NOMO-1 (cell line): ENCODE measurements around the gene PDGFC.

Source experiments
- DNase-seq, 2 experiments: peaks; one replicate each; lab custom pipeline; 2025; ENCODE audit not compliant: unreplicated experiment in 2 of 2; lab: John Stamatoyannopoulos, UW

Gene PDGFC, protein sequence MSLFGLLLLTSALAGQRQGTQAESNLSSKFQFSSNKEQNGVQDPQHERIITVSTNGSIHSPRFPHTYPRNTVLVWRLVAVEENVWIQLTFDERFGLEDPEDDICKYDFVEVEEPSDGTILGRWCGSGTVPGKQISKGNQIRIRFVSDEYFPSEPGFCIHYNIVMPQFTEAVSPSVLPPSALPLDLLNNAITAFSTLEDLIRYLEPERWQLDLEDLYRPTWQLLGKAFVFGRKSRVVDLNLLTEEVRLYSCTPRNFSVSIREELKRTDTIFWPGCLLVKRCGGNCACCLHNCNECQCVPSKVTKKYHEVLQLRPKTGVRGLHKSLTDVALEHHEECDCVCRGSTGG

DNA sequence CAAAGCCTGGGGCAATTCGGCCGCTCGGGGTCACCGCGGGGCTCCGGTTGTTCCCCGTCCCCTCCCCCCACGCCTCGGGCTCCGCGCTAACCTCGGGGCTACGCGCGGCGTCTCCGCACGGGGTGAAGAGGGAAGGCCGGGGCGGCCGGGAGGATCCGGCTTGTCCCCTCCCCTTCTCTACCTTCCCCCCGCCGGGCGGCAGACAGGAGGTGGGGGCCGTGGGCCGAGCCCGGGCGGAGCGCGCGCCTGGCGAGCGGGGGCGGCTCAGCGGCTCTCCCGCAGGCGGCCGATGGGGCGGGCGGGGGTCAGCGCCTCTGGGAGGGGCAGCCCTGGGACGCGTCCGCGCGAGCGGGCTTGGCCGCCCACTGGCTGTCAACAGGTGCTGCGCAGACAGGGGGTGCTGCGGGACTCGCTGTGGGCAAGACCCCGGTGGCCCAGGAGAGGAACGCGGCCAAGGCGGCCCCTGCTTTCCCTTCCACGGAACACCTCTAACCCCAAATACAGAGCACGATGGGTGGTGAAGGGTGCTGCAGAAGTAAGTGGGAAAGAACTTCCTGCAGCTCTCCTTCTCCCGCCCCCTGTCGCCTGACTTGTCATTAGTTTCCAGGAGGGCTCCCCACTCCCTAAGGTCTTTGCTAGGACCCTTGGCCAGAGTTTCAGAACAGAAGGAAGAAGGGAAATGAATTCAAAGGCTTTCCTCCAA lies at the start of gene PDGFC:
PDGFC (minus strand) TSS at position 124 of the 703 bp plus-strand sequence. CDS start 896 bp downstream, outside the sequence.
- peak; percentile 48 to 60 for DNase-seq

DNA sequence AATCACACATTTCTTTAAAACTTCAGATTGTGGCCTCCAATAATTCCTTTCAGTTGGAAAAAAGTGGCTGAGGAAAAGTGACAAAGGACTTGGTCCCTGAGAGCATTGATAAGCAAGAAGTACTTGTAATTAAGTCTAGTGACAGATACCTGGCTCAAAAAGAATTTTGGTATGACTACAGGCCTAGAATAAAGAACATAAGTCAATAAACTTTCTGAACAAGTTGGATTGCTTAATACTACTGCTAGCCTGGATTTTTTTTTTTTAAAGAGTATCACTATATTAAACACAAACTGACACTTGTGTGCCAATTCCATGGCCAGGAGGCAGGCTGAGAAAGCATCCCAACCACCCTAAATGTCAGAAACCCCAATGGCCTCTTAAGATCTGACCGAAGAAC lies 49.3 kb upstream of the PDGFC start:
- no peak for DNase-seq

DNA sequence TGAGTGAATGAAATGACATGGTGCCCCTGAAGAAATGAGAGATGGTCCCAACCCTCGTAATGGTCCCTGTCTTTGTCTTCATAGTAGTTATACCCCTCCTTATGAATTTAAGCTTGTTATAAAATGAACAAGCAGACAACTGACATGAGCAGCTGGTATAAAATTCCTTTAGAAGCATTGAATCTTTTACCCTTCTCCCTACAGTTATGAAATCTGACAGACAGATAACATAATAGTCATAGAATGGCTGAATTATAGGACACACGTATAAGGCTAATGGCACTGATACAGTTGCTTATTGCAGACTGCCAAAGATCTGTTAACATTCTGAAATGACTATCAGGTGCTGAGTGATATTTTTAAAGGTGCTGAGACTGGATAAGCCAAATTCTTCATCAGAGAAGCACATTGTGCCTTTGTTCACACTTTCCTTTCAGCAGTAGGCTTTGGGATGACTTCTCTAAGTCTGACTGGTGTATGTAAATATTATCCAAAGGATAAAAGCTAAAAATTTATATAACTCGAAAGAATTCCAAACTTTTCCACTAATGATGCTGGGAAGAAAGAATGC lies 47.4 kb upstream of the PDGFC start:
- no peak for DNase-seq

DNA sequence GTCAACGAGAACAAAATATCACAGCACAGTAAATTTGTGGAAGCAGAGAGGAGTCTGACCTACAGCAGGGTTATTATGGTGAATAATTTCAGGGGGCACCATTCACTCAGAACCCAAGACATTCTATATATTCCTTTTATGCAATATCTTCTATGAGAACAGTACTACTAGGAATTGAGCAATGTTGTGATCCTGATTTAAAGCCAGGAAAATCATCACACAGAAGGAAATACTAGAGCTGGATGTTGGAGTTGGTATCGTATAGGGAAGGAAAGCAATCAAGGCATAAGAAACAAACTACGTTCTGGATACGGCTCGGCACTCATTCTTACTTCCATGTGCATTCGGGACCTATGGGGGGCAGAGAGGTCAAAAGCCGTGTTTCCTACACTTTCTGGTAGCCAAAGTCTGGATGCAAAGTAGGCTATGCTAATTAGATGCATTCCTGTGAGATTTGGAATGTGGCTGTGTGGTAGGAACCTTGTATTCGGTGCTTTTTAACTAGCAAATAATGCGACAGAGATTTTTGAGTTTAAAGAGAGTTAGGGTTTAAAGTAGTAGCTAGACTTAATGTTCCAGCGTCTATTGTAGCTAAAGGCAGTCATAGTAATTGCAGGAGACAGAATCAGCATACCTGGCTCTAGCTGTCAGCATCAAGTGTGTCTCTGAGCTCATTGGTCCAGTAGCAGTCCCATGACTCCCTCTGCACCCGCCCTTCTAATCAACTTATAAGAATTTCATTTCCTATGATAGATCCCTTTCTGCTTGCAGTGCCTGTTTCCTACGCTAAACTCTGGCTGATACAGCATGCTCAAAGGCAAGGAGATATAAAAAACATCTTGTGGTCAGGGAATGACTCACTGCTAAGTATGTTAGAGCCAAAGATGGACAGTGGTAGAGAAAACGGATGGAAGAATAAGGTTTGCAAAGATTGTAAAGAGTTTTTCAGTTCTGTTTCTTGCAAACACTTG lies 43.3 kb upstream of the PDGFC start:
- DNase-seq, result peak; percentile 31 to 75

DNA sequence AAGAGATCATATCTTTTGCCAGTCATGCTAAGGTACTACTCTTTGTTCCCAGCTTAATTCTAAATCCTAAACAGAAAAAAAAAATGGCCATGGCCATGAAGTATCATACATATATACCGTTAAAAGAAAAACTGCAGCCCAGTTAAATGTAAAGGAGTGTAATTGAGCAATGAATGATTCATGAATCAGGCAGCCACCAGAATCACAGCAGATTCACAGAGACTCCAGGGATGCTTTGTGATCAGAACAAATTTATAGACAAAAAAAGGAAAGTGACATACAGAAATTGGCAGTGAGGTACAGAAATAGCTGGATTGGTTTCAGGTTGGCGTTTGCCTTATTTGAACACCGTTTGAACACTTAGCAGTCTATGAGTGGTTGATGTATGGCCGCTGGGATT lies 42.1 kb upstream of the PDGFC start:
- no peak for DNase-seq

DNA sequence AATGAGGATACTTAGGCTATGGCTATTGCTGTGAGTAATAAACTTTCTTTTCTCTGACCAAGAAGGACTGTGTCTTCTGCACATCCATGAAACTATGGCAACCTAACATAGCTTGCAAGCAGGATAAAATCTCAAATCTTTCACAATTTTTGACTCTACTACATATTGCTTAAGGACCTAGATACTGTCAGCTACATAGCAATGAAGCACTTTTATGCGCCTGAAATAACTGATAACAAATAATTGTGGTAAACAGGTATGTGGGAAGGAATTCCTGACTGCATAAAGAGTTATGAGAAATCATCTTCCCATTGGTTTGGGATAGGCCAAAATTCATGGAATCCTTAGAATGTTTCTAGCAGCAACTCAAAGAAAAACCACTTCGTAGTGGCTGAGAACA lies 41.2 kb upstream of the PDGFC start:
- no peak for DNase-seq

DNA sequence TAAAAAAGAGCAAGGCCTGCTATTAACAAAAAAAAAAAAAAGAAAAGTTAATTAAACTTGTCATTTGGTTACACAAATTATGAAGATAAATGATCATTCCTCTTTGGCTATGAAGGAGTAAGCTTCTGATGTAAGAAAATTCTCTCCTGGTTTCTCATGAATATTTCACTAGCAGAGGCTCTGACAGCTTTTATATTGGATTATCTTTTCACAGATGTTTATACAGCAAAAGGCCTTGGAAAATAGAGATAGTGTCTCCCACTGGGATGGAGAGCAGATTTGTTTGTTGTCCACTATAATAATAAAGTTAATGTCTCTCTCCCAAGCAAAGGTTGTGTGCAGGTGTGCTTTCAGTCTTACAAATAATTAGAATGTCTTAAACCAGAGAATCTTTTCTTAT lies 40.7 kb upstream of the PDGFC start:
- no peak for DNase-seq

DNA sequence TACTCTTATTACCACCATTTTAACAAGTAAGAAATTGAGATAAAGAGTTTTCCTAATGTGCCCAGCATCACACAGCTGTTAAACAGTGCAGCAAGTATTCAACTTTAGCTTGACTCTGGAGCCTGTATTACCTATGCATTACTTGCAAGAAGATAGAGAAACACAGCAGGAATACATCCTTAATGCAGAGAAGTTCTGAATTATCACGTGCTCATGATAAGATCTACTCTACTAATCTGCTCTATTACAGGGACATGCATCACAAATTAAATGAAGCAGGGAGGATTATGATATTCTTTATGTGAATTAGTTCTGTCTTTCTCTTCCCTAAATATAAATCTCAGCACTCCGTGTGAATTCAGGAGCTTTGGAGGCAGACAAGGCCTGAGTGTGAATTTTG lies 39.0 kb upstream of the PDGFC start:
- no peak for DNase-seq

DNA sequence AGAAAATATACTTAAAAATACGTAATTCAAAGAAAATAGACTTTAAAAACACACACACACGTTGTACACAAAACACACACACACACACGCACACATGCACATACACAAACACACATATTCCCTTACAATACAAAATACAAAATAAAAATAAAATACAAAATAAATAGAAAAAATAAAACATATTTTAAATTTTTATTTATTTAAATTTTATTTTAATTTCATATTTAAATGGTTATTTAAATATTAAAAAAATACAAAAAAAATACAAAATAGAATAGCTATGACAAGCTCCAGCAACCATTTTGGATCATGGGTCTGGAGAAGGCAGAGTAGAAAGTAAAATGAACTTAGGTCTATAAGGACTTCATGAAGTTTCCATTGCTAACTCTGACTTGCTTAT lies 34.2 kb upstream of the PDGFC start:
- no peak for DNase-seq

DNA sequence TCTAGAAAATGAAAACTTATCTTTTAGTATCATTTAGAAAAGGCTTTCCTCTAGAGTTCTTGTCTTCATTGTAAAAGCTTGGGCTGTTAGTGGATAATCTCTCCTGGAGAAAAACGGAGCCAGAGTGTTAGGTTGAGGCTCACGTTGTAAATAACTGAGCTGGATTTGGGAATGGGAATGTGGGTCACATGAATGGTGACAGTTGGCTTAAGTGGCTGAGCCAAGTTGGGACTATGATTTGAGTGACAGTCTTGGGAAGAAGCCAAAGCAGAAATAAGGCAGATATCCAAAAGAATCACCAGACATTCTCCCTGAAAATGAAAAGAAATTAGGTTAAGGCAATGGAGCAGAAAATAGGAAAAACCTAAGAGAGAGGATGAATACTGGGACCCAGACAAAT lies 33.6 kb upstream of the PDGFC start:
- DNase-seq, result no peak

DNA sequence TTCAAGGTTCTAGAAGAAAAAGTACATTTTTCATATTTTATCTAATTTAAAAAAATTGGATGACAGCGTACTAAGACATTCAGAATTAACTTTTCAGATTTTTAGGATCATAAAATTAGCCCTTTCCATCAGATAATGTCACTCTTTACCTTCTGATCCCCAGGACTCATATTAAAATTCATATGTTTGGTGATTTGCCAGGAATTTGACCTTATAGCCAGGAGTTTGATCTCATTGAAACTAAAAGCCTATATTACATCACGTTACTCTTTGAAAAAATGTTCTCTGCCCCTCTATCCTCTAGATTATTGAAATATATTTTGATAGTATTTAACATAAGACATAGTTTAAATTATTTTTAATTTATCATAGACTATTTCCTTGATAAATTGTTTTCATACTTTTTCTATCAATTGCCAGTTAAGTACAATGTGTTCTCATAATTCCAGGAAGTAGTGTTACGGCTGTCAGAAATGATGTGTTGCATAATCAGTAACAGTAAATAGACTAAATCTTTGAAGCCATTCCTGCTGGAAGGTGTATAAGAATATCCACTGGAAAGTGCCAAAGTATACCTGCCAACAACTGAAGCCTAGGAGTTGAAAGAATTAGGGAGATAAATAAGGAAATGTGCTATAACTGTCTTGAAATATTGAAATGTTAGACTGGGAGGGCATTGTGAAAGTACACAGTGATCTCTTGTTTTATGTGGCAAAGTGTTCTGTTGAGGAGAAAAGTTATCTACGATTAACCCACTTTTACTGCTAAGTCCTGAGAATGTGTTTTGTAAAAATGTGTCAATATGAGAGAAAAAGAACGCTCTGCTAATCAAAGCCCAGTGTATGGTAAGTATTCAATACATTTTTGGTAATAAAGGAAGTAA lies 32.9 kb upstream of the PDGFC start:
- DNase-seq, result no peak

DNA sequence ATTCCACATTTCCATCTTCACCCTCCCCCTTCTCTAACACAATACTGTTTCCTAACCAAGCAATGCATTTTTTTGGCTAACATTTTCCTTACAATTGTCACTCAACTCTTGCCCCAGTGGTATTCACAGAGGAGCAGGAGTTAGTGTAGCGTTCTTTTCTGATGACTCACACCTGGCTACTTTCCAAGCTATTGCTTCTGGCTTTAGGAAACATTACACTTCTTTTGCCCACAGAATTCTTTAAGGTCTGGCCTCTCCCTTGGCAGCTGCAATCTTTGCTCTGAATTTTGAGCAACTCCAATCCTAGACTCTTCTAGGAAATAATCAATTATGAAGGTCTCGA lies 27.5 kb upstream of the PDGFC start:
- no peak for DNase-seq

DNA sequence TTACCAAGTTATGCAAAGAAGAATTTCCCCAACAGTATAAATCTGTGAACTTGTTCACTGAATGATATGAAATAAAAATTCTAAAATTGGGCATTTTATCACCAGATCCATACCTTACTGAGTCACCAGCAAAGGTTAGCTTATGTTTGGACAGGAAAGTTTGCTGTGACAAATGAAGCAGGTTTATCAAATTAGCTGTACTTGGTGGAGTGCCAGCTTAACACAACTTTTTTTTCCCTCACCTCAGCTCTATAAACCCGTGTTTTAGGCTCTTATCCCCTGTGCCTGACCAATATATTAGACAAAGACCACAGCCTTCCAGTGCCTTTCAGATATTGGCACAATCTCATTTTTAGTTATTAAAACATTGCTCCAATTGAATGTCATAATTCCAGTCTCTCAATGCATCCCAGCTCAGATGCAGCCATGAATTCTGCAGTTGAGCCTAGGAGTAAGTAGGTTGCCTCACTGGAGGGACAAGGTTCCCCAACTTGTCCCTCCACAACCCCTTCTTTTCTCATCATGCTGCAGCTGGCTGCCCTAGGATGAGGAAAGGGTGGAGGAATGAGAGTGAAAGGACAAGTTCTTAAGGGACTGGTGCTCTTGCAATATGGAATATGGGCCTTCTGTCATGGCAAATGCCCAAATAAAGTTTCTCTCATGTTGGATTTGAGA lies 27.0 kb upstream of the PDGFC start:
- no peak for DNase-seq

DNA sequence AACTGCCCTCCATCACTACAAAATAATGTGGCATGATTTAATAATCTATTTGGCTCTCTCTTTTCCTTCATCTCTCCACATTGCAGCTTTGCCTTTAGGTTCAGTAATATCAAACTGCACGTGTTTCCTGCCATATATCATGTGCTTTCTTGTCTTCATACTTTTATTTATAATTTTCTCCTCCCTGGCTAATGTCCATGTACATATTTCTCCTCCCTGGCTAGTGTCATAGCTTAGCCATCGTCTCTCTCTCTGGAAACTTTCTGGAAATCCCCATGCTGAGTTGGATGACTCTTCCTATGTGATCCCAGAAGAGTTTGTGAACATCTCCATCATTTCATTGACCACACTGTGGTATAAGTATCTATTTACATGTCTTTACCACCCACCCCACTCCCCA lies 21.3 kb upstream of the PDGFC start:
- no peak for DNase-seq

DNA sequence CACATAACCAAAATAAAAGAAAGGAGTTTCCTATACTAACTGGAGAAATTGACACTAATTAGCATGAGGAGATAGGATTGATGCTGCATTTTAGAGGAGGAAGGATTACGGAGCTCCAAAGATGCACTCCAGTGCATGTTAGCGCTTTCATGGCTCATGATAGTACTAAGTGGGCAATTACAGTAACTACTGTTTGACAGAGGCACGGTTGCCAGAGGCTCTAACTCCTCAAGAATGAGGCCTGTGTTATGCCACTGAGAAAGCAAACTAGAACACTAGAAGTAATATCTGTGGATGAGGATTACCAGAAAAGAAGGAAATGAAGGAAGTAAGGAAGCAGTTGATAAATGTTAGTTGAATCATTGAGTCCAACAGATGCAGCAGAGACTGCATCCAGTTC lies 19.6 kb upstream of the PDGFC start:
- no peak for DNase-seq

DNA sequence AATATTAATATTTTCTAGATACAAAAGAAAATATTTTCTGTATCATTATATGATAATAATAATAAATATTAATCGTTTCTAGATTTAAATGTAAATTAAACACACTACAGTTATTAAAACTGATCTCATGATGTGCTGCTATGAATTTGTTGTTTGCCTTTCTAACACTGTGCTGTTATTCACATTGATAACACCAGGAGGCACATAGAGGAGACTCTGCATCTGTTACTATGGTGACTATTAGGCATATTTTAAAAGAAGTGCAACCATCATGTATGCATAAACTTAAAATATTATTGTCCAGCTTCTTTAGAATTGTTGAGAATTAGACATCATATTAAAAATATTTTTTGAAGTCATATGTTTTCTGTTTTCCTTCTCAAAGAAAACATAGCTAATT lies 11.8 kb upstream of the PDGFC start:
- DNase-seq, result no peak

DNA sequence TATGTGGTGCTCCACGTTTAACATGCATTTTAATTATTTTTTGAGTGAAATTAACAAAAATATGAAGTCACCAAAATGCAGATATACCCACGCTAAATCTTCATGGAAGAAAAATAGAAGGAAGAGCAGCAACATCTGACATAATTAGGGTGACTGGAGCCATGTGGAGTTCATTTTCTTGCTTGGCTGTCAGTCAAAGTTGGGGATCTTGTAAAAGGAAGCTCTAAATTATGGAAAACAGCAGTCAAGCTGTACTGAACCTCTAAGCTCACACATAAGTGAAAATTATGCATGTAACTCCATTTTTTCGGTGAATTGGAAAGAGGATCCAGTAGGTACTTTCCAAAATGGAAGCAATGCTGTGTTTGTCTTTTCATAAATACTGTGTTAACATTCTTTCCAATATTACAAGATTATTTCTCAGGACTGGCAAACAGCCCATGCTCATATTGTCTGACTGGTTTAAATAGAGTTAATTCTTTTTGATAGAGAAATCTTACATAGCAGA lies 9.7 kb upstream of the PDGFC start:
- DNase-seq, result no peak

DNA sequence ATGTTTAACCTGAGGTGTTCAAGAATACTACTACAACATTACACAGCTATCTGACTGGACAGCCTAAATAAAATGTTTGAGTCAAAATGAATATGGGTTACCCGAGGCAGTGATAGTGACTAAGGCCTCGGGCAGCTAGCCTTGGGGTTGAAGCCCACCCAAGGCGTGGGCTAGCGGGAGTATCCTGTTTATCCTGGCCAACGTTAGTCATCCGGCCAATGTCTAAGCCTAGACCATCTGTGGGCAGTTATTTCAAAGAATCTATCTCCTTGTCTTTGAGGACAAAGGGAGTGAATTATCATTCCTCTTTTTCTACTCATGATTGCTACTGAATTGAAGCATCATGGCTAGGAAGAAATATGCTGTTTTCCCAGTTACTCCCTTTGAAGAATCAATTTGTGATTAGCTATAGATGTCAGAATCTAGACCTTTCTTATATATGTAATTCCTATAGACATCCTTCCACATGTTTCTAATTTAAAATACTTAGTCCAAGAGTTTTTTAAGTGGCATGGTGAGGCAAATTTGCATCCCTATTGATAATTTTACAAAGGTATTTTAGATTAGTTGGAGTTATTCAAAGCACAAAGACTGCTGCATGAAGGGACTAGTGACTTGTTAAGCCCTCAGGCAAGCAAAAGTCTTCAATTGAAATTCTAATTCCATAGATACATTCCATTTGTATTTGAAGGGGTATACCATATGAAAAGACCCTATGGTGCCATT lies 6.0 kb upstream of the PDGFC start:
- no peak for DNase-seq

DNA sequence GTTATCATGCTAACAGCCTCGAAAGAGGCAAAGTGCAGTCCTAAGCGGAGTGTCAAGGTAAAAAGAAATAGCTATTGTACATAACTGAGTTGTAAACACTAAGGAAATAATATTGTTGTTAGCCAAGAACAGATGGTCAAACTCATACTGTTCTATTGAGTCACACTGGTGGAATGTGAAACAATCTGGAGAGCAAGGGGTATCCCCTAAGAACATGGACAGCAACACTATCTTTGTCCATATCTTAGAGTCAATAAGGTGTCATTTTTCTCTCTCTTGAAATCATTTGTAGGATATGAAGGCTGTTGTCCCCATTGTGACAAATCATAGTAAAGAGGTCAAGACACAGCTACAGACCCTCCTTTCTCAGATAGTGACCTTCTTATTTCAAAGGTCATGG lies 4.5 kb upstream of the PDGFC start:
- DNase-seq, result no peak
